Fibroblast of lung (primary cell): ENCODE results near the gene BBS9.

Source experiments
- CTCF ChIP-seq, 2 donors: IDR thresholded peaks in 1 of 2; conservative IDR thresholded peaks in 1 of 2; 1 replicate in 1 of 2; 2 replicates in 1 of 2; pipeline ENCODE4 v1.5.1; 2011 to 2012; ENCODE audit warnings: low read length in 2 of 2, control low read depth in 1 of 2, inconsistent platforms in 1 of 2, low read depth in 1 of 2, mild to moderate bottlenecking in 1 of 2
- EZH2 ChIP-seq: IDR thresholded peaks from 2 replicates; pipeline ENCODE4 v1.5.1; 2012; ENCODE audit warnings: low read length, control low read depth, mild to moderate bottlenecking; ENCODE audit errors: missing control alignments

- TF ChIP-seq CTCF (conservative IDR thresholded peaks at IDR 0.05 in 1 of 2, IDR thresholded peaks at IDR 0.05 in 1 of 2; ENCODE audit: low read depth in 1 of 2, low read length in 2 of 2), result no peak
- TF ChIP-seq EZH2, result no peak
Measured at GRCh38 chr7:33339074-33339790, 209.9 kb downstream of the BBS9 start.
